Measurements from ENCODE around the gene MIPEP. TPM values are rescaled to one million over a fixed set of nuclear protein-coding genes. Genes with fewer than 3 reads are reported as not detected.
"Not testable (repeated sequence)": the region's sequence is repeated elsewhere in the genome, so short reads cannot be mapped to it uniquely, and the experiment has no call there.

MIPEP gene
- total RNA-seq, 2 donors from 2014 or later: 46.0 to 64.6 TPM

DNA sequence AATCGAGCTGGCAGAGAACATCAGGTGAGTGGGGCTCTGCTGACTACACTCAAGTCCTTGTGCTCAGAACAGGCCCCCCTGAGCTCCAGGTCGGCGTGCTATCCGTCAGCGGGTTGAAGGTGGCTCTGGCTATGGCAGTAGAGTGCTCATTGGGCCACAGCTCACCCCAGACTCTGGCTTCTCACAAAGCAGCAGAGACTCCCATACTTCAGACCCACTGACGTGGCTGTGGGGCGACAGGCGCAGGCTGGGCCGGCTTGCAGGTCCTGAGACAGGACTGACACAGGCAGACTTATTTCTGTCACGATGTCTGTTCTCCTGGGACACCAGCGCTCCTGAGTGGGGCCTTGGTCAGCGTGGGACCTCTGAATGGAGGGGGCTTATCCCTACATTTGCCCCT lies 5.5 kb upstream of the MIPEP start:
- DNase-seq, ATAC-seq: not testable (repeated sequence)
- intact Hi-C loops (cut with DNase I): loop anchor here in 1 of 2 donors (5.0 kb wide), 1 partner anchor 428 kb away; no protein-coding TSS in a partner anchor

- ATAC-seq, DNase-seq: not testable (repeated sequence)
- intact Hi-C loops (cut with DNase I): loop anchor here in 1 of 2 donors (5.0 kb wide), 1 partner anchor 429 kb away; no protein-coding TSS in a partner anchor
Measured at GRCh38 chr13:23893791-23894190, 4.6 kb upstream of the MIPEP start.

DNA sequence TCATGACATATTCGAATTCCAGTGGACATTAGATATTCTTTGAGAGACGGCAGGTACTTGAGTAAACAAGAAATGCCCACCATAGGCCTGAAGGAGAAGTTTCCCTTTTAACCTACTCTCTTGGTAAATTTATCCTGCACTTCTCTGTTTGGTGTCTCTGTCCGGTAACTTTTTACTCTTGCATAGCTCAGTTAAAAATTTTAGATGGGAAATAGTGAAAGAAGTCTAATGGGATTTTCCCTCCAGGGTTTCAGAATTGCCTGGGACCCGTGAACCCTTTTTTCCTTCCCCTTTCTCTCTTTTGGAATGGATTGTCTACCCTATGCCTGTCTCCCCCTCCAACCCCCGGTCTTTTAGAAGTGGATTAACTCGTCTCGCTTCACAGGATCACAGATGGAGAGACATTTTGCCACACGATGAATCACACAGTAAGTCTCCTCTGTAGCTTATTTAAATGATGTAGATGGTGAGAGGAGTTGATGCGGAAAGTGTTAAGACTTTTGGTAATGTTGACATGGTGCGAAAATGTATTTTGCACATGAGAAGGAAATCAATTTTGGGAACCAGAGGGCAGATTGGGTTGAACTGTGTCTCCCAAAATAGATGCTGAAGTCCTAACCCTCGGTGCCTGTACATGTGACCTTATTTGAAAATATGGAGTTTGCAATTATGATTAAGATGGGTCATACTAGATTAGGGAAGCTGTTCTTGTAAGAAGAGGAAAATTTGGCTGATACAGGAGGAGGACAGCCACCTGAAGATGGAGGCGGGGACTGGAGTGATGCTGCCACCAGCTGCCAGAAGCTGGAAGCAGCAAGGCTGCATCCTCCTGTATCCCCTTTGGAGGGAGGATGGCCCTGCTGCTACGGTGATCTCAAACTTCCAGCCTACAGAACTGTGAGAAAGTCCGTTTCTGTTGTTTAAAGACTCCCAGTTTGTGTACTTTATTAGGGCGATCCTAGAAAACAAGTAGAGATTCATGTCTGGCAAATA lies 711 bp upstream of the MIPEP start:
- intact Hi-C loops (cut with DNase I): loop anchor here in 1 of 2 donors (5.0 kb wide), 2 partner anchors 423 to 432 kb away; no protein-coding TSS in a partner anchor

GRCh38 chr13:23884361-23884760 lies 4.8 kb downstream of the MIPEP start:
- ATAC-seq; intact Hi-C loops (cut with DNase I); DNase-seq: not testable (repeated sequence)

More for the DNA sequence above, 711 bp upstream of the MIPEP start:
- DNase-seq: no peak
- no peak for ATAC-seq

- intact Hi-C loops (cut with DNase I): no loop called here
- no peak for DNase-seq
- no peak for ATAC-seq
Measured at GRCh38 chr13:23883255-23883654, 5.9 kb downstream of the MIPEP start.

- DNase-seq; intact Hi-C loops (cut with DNase I); ATAC-seq: not testable (repeated sequence)
Measured at GRCh38 chr13:23881402-23881800, 7.8 kb downstream of the MIPEP start.

DNA sequence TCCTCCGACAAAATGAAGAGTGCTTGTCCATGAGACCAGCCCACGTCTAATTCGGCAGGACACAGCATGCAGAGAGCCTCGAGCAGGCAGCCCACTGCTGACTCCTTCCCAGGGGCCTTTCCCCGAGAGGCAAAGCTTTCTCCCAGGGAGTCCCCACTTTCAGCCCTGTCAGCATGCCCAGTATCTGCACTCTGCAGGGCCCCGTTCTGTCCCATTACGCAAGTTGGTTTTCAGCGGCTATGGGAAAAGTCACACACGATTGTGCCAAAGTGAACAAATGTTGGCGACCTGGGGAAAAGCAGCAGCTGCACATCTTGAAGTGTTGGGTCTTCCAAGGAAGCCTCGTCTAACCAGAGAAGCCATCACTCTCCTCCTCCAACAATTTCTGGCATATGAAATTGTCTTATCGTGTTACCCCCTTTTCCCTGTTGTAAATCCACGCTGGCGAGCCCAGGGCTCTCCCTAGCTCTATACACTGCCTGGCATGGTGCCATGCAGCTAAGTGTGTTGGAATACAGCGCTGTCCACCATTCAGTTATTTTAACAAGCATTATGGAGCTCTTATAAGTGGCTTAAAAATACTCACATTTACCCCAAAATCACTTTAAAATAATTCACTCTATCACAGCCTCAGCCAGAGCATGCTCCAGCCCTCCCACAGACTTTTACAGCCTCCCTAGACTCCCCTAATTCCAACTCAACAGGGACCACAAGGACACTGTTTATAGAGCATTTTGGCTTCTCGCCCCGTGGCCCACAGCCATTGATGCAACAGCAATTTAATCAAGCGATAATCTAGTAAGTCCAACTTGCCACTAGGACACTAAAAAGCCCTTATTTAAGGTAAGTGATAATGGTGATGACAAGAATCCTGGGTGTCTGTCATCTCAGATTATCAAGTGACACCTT lies 8.5 kb downstream of the MIPEP start:
- ATAC-seq: peak; percentile 23 to 62
- DNase-seq; intact Hi-C loops (cut with DNase I): not testable (repeated sequence)

GRCh38 chr13:23877286-23877685 lies 11.9 kb downstream of the MIPEP start:
- DNase-seq: no peak
- no peak for ATAC-seq
- intact Hi-C loops (cut with DNase I): loop anchor here in 1 of 2 donors (10.0 kb wide), 1 partner anchor 302 kb away; the partner anchor contains the start of gene TNFRSF19

GRCh38 chr13:23876265-23876664 lies 12.9 kb downstream of the MIPEP start:
- DNase-seq (no peak), ATAC-seq (no peak)
- intact Hi-C loops (cut with DNase I): loop anchor here in 1 of 2 donors (10.0 kb wide), 1 partner anchor 301 kb away; the partner anchor contains the start of gene TNFRSF19

GRCh38 chr13:23871616-23872220 lies 17.5 kb downstream of the MIPEP start:
- ATAC-seq: peak; percentile 17 to 21
- no peak for DNase-seq
- intact Hi-C loops (cut with DNase I): loop anchor here (2.0 to 10.0 kb wide), 3 partner anchors 297 to 405 kb away; partner anchors contain the start of gene TNFRSF19 (in 1 of the 2)

GRCh38 chr13:23870356-23871140 lies 18.7 kb downstream of the MIPEP start:
- peak in 1 of 2 donors; percentile 10 for ATAC-seq
- DNase-seq: no peak
- intact Hi-C loops (cut with DNase I): loop anchor here (2.0 to 10.0 kb wide), 3 partner anchors 296 to 404 kb away; partner anchors contain the start of gene TNFRSF19 (in 1 of the 2)

DNA sequence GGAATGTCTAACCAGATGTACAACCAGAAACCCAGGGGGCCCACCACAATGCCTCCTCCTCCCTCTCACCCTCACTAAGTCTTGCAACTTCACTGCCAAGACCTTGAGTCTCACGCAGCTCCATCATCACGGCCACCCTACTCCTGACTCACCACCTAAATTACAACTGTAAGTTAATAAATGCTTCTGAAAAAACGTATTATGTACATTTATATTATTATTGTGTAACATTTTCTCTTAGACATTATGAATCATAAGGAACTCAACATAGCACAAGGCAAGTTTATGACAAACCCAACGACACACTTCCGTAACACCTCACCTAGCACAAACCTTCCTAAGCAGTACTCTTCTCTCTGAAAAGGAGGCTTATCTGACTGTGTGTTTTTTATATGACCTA lies 20.7 kb downstream of the MIPEP start:
- DNase-seq (no peak), ATAC-seq (no peak)
- intact Hi-C loops (cut with DNase I): loop anchor here (5.0 to 10.0 kb wide), 2 partner anchors 151 to 154 kb away; no protein-coding TSS in a partner anchor

DNA sequence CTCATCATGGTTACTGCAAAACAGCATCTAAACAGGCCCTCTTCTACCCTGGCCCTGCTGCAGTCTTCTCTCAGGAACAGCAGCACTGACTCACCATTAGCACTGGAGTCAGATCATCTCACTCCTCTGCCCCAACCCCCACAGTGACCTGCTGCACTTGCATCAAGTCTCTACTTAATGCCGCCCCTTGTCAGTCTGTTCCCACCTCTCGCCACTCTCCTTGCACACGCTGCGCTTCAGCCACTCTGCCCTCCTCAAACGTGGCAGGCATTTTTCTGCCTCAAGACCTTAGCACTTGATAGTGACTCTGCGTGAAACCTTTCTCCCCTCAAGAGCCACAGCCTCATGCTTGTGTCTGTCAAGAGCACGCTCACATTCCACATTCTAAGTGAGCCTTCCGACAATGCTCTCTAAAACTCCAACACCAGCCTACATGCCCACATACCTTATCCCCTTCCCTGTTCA lies 22.1 kb downstream of the MIPEP start:
- no peak for DNase-seq
- peak; percentile 50 to 86 for ATAC-seq
- intact Hi-C loops (cut with DNase I): loop anchor here (5.0 to 10.0 kb wide), 2 partner anchors 150 to 152 kb away; no protein-coding TSS in a partner anchor

GRCh38 chr13:23866420-23867026 lies 22.7 kb downstream of the MIPEP start:
- ATAC-seq (peak; percentile 47 to 84), DNase-seq (no peak)
- intact Hi-C loops (cut with DNase I): loop anchor here (5.0 to 10.0 kb wide), 2 partner anchors 149 to 152 kb away; no protein-coding TSS in a partner anchor

DNA sequence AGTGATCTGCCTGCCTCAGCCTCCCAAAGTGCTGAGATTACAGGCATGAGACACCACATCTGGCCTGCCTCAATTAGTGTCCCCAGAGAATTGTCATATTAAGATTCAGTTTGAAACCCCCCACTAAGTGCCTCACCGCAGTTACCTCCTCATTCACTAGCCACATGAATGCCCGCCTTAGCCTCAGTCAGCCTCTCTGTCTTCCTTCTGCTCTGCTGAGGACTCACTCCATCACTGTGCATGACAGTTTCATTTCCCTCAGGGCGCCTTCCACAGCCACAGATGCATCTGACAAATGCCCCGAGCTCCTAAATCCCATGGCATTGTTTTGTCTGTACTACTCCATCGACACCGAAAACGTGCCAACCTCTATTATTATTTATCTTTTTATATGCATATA lies 23.3 kb downstream of the MIPEP start:
- DNase-seq: no peak
- intact Hi-C loops (cut with DNase I): loop anchor here (5.0 to 10.0 kb wide), 2 partner anchors 149 to 151 kb away; no protein-coding TSS in a partner anchor
- no peak for ATAC-seq

DNA sequence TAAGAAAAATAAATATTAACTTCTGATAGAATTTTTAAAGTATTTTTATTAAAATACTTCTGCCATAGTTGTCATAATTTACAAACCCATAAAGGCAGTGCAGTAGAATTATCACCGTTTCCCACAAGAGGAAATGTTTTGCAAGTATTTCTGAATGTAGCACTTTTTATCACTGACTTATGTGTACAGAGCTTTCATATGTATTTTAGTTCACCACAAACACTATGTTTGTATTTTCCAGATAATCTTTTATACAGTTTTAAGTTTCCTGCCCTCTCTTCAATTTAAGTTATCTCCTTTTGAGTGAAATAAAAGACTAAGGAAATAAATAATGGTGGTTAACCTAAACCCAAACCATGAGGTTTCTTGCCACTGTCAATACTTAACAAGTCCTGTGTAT lies 24.2 kb downstream of the MIPEP start:
- no peak for ATAC-seq
- intact Hi-C loops (cut with DNase I): loop anchor here (5.0 to 10.0 kb wide), 2 partner anchors 148 to 150 kb away; no protein-coding TSS in a partner anchor
- no peak for DNase-seq

- intact Hi-C loops (cut with DNase I): loop anchor here in 1 of 2 donors (10.0 kb wide), 1 partner anchor 147 kb away; no protein-coding TSS in a partner anchor
- DNase-seq: no peak
- no peak for ATAC-seq
Measured at GRCh38 chr13:23861310-23861709, 27.9 kb downstream of the MIPEP start.

Measured in left cardiac atrium (tissue), 4 donors.